Measurements from ENCODE around the gene GREB1.

The GREB1 gene

GRCh38 chr2:11517906-11518305 lies 15.9 kb upstream of the GREB1 start (continued):
- TF ChIP-seq KLF10 (tag by site-specific recombination; IDR thresholded peaks at IDR 0.05) (no peak), ZNF792 (tag by site-specific recombination; IDR thresholded peaks at IDR 0.05) (no peak), ZNF37A (tag by site-specific recombination; IDR thresholded peaks at IDR 0.05) (no peak), ZNF529 (tag by site-specific recombination; IDR thresholded peaks at IDR 0.05; ENCODE audit: insufficient replicate concordance) (no peak), ZNF560 (tag by site-specific recombination; IDR thresholded peaks at IDR 0.05; ENCODE audit: borderline replicate concordance) (no peak), ZFP3 (tag by site-specific recombination; IDR thresholded peaks at IDR 0.05; ENCODE audit: low read depth) (no peak), ZNF549 (tag by site-specific recombination; IDR thresholded peaks at IDR 0.05) (no peak), ZNF843 (tag by site-specific recombination; IDR thresholded peaks at IDR 0.05) (no peak), ZNF223 (tag by site-specific recombination; IDR thresholded peaks at IDR 0.05) (no peak), ZNF610 (tag by site-specific recombination; IDR thresholded peaks at IDR 0.05; ENCODE audit: borderline replicate concordance) (no peak), ZNF510 (tag by site-specific recombination; IDR thresholded peaks at IDR 0.05; ENCODE audit: insufficient replicate concordance) (no peak), ZNF664 (tag by site-specific recombination; IDR thresholded peaks at IDR 0.05) (no peak)
- TF ChIP-seq, protein P1, sequence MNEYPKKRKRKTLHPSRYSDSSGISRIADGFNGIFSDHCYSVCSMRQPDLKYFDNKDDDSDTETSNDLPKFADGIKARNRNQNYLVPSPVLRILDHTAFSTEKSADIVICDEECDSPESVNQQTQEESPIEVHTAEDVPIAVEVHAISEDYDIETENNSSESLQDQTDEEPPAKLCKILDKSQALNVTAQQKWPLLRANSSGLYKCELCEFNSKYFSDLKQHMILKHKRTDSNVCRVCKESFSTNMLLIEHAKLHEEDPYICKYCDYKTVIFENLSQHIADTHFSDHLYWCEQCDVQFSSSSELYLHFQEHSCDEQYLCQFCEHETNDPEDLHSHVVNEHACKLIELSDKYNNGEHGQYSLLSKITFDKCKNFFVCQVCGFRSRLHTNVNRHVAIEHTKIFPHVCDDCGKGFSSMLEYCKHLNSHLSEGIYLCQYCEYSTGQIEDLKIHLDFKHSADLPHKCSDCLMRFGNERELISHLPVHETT (tag by site-specific recombination; IDR thresholded peaks at IDR 0.05) = no peak
- TF ChIP-seq, protein P2, sequence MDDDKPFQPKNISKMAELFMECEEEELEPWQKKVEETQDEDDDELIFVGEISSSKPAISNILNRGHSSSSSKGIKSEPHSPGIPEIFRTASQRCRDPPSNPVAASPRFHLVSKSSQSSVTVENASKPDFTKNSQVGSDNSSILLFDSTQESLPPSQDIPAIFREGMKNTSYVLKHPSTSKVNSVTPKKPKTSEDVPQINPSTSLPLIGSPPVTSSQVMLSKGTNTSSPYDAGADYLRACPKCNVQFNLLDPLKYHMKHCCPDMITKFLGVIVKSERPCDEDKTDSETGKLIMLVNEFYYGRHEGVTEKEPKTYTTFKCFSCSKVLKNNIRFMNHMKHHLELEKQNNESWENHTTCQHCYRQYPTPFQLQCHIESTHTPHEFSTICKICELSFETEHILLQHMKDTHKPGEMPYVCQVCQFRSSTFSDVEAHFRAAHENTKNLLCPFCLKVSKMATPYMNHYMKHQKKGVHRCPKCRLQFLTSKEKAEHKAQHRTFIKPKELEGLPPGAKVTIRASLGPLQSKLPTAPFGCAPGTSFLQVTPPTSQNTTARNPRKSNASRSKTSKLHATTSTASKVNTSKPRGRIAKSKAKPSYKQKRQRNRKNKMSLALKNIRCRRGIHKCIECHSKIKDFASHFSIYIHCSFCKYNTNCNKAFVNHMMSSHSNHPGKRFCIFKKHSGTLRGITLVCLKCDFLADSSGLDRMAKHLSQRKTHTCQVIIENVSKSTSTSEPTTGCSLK (tag by site-specific recombination; IDR thresholded peaks at IDR 0.05) = no peak
- TF ChIP-seq, protein P3, sequence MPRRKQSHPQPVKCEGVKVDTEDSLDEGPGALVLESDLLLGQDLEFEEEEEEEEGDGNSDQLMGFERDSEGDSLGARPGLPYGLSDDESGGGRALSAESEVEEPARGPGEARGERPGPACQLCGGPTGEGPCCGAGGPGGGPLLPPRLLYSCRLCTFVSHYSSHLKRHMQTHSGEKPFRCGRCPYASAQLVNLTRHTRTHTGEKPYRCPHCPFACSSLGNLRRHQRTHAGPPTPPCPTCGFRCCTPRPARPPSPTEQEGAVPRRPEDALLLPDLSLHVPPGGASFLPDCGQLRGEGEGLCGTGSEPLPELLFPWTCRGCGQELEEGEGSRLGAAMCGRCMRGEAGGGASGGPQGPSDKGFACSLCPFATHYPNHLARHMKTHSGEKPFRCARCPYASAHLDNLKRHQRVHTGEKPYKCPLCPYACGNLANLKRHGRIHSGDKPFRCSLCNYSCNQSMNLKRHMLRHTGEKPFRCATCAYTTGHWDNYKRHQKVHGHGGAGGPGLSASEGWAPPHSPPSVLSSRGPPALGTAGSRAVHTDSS (tag by site-specific recombination; IDR thresholded peaks at IDR 0.05) = no peak
- TF ChIP-seq, protein P4, sequence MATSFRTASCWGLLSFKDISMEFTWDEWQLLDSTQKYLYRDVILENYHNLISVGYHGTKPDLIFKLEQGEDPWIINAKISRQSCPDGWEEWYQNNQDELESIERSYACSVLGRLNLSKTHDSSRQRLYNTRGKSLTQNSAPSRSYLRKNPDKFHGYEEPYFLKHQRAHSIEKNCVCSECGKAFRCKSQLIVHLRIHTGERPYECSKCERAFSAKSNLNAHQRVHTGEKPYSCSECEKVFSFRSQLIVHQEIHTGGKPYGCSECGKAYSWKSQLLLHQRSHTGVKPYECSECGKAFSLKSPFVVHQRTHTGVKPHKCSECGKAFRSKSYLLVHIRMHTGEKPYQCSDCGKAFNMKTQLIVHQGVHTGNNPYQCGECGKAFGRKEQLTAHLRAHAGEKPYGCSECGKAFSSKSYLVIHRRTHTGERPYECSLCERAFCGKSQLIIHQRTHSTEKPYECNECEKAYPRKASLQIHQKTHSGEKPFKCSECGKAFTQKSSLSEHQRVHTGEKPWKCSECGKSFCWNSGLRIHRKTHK (tag by site-specific recombination; IDR thresholded peaks at IDR 0.05) = no peak

- Histone ChIP-seq H3K9me3 (ENCODE audit: control insufficient read depth, insufficient read depth, low read depth, low read length) (no peaks in the 10 kb centered on the region), H3K27ac (ENCODE audit: extremely low read depth, low read depth, low read length) (no peak overlapping the region), H3K4me1 (ENCODE audit: control insufficient read depth, insufficient read depth, low read length) (no peaks in the 10 kb centered on the region), H3K4me3 (ENCODE audit: low read depth, low read length) (no peak overlapping the region), H3K36me3 (ENCODE audit: control insufficient read depth in 2 of 2, insufficient read depth in 1 of 2, low read length in 2 of 2) (no peaks in the 10 kb centered on the region)
- CTCF ChIA-PET = interaction anchor here (1.4 kb wide), 1 partner anchor 64 kb away, joined by 4 read pairs; no protein-coding TSS in a partner anchor
- POLR2A ChIA-PET = no interaction called here
- TF ChIP-seq, protein P5, sequence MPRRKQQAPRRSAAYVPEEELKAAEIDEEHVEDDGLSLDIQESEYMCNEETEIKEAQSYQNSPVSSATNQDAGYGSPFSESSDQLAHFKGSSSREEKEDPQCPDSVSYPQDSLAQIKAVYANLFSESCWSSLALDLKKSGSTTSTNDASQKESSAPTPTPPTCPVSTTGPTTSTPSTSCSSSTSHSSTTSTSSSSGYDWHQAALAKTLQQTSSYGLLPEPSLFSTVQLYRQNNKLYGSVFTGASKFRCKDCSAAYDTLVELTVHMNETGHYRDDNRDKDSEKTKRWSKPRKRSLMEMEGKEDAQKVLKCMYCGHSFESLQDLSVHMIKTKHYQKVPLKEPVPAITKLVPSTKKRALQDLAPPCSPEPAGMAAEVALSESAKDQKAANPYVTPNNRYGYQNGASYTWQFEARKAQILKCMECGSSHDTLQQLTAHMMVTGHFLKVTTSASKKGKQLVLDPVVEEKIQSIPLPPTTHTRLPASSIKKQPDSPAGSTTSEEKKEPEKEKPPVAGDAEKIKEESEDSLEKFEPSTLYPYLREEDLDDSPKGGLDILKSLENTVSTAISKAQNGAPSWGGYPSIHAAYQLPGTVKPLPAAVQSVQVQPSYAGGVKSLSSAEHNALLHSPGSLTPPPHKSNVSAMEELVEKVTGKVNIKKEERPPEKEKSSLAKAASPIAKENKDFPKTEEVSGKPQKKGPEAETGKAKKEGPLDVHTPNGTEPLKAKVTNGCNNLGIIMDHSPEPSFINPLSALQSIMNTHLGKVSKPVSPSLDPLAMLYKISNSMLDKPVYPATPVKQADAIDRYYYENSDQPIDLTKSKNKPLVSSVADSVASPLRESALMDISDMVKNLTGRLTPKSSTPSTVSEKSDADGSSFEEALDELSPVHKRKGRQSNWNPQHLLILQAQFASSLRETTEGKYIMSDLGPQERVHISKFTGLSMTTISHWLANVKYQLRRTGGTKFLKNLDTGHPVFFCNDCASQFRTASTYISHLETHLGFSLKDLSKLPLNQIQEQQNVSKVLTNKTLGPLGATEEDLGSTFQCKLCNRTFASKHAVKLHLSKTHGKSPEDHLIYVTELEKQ (tag by site-specific recombination; IDR thresholded peaks at IDR 0.05; ENCODE audit: borderline replicate concordance) = no peak
- TF ChIP-seq BCL11A (tag by site-specific recombination; IDR thresholded peaks at IDR 0.05; ENCODE audit: low read depth) (no peak), ZNF214 (tag by site-specific recombination; IDR thresholded peaks at IDR 0.05; ENCODE audit: borderline replicate concordance) (no peak), ZNF112 (tag by site-specific recombination; IDR thresholded peaks at IDR 0.05) (no peak)
- TF ChIP-seq, protein P6, sequence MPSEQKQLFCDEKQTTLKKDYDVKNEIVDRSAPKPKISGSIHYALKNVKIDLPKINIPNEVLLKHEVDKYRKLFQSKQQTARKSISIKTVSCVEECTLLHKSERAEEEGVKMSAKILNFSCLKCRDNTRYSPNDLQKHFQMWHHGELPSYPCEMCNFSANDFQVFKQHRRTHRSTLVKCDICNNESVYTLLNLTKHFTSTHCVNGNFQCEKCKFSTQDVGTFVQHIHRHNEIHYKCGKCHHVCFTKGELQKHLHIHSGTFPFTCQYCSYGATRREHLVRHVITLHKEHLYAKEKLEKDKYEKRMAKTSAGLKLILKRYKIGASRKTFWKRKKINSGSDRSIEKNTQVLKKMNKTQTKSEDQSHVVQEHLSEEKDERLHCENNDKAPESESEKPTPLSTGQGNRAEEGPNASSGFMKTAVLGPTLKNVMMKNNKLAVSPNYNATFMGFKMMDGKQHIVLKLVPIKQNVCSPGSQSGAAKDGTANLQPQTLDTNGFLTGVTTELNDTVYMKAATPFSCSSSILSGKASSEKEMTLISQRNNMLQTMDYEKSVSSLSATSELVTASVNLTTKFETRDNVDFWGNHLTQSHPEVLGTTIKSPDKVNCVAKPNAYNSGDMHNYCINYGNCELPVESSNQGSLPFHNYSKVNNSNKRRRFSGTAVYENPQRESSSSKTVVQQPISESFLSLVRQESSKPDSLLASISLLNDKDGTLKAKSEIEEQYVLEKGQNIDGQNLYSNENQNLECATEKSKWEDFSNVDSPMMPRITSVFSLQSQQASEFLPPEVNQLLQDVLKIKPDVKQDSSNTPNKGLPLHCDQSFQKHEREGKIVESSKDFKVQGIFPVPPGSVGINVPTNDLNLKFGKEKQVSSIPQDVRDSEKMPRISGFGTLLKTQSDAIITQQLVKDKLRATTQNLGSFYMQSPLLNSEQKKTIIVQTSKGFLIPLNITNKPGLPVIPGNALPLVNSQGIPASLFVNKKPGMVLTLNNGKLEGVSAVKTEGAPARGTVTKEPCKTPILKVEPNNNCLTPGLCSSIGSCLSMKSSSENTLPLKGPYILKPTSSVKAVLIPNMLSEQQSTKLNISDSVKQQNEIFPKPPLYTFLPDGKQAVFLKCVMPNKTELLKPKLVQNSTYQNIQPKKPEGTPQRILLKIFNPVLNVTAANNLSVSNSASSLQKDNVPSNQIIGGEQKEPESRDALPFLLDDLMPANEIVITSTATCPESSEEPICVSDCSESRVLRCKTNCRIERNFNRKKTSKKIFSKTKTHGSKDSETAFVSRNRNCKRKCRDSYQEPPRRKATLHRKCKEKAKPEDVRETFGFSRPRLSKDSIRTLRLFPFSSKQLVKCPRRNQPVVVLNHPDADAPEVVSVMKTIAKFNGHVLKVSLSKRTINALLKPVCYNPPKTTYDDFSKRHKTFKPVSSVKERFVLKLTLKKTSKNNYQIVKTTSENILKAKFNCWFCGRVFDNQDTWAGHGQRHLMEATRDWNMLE (tag by site-specific recombination; conservative IDR thresholded peaks at IDR 0.05; ENCODE audit: low read depth) = no peak
Observed at GRCh38 chr2:11520092-11520693, 13.7 kb upstream of the GREB1 start.
